Measurements from ENCODE around the gene ASB10. TPM values are rescaled to one million over a fixed set of nuclear protein-coding genes. Genes with fewer than 3 reads are reported as not detected.

ASB10 gene
- total RNA-seq, 2 donors from 2014 or later = not detected

- intact Hi-C loops (cut with DNase I) = no loop called here
- Histone ChIP-seq H3K27me3 (replicated peaks; ENCODE audit: insufficient read depth) (no peaks in the 10 kb centered on the region), H3K4me1 (replicated peaks) (no peaks in the 10 kb centered on the region), H3K27ac (no peak overlapping the region), H3K36me3 (no peaks in the 10 kb centered on the region), H3K9me3 (no peaks in the 10 kb centered on the region), H3K4me3 (no peak overlapping the region)
- TF ChIP-seq CTCF (IDR thresholded peaks at IDR 0.05) = no peak
- no peak for TF ChIP-seq POLR2A (IDR thresholded peaks at IDR 0.05)
- TF ChIP-seq POLR2AphosphoS5 (IDR thresholded peaks at IDR 0.05) = no peak
- DNase-seq (ENCODE audit: low spot score) = no peak
- WGBS = 91% methylated on average over 13 of the region's 16 CpGs
These were observed 1.0 kb downstream of the ASB10 start for GRCh38 chr7:151185762-151186639.

GRCh38 chr7:151181011-151181431 is 6.0 kb downstream of the ASB10 start:
- no peaks in the 10 kb centered on the region for H3K9me3 ChIP-seq
- H3K4me3 ChIP-seq = no peak overlapping the region
- no peak for DNase-seq (ENCODE audit: low spot score)
- H3K27me3 ChIP-seq (replicated peaks; ENCODE audit: insufficient read depth) = no peaks in the 10 kb centered on the region
- WGBS = 87% methylated on average over 20 of the region's 22 CpGs
- H3K36me3 ChIP-seq = no peaks in the 10 kb centered on the region
- TF ChIP-seq POLR2AphosphoS5 (IDR thresholded peaks at IDR 0.05) (no peak), POLR2A (IDR thresholded peaks at IDR 0.05) (no peak), CTCF (IDR thresholded peaks at IDR 0.05) (no peak)
- intact Hi-C loops (cut with DNase I) = no loop called here
- H3K27ac ChIP-seq = no peak overlapping the region
- no peaks in the 10 kb centered on the region for H3K4me1 ChIP-seq (replicated peaks)

- Histone ChIP-seq H3K4me3 (no peak overlapping the region), H3K9me3 (no peaks in the 10 kb centered on the region), H3K36me3 (no peaks in the 10 kb centered on the region), H3K27ac (no peak overlapping the region), H3K27me3 (replicated peaks; ENCODE audit: insufficient read depth) (no peaks in the 10 kb centered on the region), H3K4me1 (replicated peaks) (no peaks in the 10 kb centered on the region)
- TF ChIP-seq POLR2A (IDR thresholded peaks at IDR 0.05) (no peak), POLR2AphosphoS5 (IDR thresholded peaks at IDR 0.05) (no peak), CTCF (IDR thresholded peaks at IDR 0.05) (no peak)
- DNase-seq (ENCODE audit: low spot score) = no peak
- intact Hi-C loops (cut with DNase I) = loop anchor here (5.0 kb wide), 1 partner anchor 122 kb away; no protein-coding TSS in a partner anchor
- WGBS = 88% methylated on average over 4 of the region's 4 CpGs
These were observed 7.1 kb downstream of the ASB10 start for GRCh38 chr7:151179946-151180345.

GRCh38 chr7:151179287-151179860 is 7.7 kb downstream of the ASB10 start:
- Histone ChIP-seq H3K27me3 (replicated peaks; ENCODE audit: insufficient read depth) (no peaks in the 10 kb centered on the region), H3K4me1 (replicated peaks) (no peaks in the 10 kb centered on the region), H3K9me3 (no peaks in the 10 kb centered on the region), H3K27ac (no peak overlapping the region), H3K36me3 (no peaks in the 10 kb centered on the region), H3K4me3 (no peak overlapping the region)
- DNase-seq (ENCODE audit: low spot score) = no peak
- intact Hi-C loops (cut with DNase I) = loop anchor here (5.0 kb wide), 1 partner anchor 123 kb away; no protein-coding TSS in a partner anchor
- TF ChIP-seq POLR2A (IDR thresholded peaks at IDR 0.05) (no peak), POLR2AphosphoS5 (IDR thresholded peaks at IDR 0.05) (no peak), CTCF (IDR thresholded peaks at IDR 0.05) (no peak)
- 71% methylated on average over 8 of the region's 8 CpGs for WGBS

All from prostate gland (tissue), 2 donors.